Measurements from ENCODE around the gene SNRNP48. TPM values are rescaled to one million over a fixed set of nuclear protein-coding genes. Genes with fewer than 3 reads are reported as not detected.

Gene SNRNP48
- polyA plus RNA-seq, 1 donor from 2014 or later: 17.5 TPM

DNA sequence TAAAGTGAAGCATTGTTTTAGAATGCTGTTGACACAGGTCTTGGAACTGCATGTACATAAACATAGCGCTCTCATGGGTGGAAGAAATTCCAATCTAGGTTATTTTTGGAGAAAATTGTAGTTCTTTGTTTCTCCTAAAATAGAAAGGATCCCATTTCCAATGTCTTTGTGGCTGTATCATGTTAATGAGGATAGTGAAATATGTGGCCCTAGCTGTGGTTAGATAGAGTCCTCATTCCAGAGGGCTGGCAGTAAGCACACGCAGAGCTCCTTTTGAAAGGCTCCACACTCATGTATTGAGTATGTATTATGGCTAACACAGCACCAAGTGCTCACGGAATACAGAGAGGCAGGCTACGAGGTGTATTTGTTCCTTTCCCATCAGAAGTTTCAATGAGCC, 60.9 kb downstream of the SNRNP48 start:
- Histone ChIP-seq H3K9me3 (ENCODE audit: low read length) (no peaks in the 10 kb centered on the region), H3K4me3 (ENCODE audit: low read length) (no peak overlapping the region), H3K9me2 (ENCODE audit: insufficient read depth, low read length) (no peaks in the 10 kb centered on the region), H2AFZ (ENCODE audit: low read depth, low read length) (no peak overlapping the region), H3K27ac (ENCODE audit: low read length) (no peak overlapping the region), H4K20me1 (ENCODE audit: insufficient read depth) (no peaks in the 10 kb centered on the region), H3K9ac (ENCODE audit: low read length) (no peak overlapping the region), H3K27me3 (ENCODE audit: insufficient read depth, low read depth, low read length) (no peaks in the 10 kb centered on the region), H3K79me2 (replicated peaks; ENCODE audit: insufficient read depth, low read length) (no peaks in the 10 kb centered on the region), H3F3A (ENCODE audit: insufficient read depth, low read length, poor library complexity, severe bottlenecking) (no peaks in the 10 kb centered on the region), H3K4me2 (ENCODE audit: low read length) (no peak overlapping the region), H3K36me3 (ENCODE audit: insufficient read depth, low read length) (no peaks in the 10 kb centered on the region)
- TF ChIP-seq TAF1 (IDR thresholded peaks at IDR 0.05; ENCODE audit: low read depth) (no peak), POLR2AphosphoS5 (IDR thresholded peaks at IDR 0.05) (no peak), EP300 (conservative IDR thresholded peaks at IDR 0.05; ENCODE audit: poor library complexity, severe bottlenecking) (no peak), EZH2 (IDR thresholded peaks at IDR 0.05; ENCODE audit: borderline replicate concordance, insufficient read depth, low read length, poor library complexity, severe bottlenecking) (no peak), MXI1 (conservative IDR thresholded peaks at IDR 0.05; ENCODE audit: poor library complexity, severe bottlenecking) (no peak), RAD21 (conservative IDR thresholded peaks at IDR 0.05) (no peak), SMC3 (conservative IDR thresholded peaks at IDR 0.05; ENCODE audit: poor library complexity) (no peak)
- TF ChIP-seq, protein P1, sequence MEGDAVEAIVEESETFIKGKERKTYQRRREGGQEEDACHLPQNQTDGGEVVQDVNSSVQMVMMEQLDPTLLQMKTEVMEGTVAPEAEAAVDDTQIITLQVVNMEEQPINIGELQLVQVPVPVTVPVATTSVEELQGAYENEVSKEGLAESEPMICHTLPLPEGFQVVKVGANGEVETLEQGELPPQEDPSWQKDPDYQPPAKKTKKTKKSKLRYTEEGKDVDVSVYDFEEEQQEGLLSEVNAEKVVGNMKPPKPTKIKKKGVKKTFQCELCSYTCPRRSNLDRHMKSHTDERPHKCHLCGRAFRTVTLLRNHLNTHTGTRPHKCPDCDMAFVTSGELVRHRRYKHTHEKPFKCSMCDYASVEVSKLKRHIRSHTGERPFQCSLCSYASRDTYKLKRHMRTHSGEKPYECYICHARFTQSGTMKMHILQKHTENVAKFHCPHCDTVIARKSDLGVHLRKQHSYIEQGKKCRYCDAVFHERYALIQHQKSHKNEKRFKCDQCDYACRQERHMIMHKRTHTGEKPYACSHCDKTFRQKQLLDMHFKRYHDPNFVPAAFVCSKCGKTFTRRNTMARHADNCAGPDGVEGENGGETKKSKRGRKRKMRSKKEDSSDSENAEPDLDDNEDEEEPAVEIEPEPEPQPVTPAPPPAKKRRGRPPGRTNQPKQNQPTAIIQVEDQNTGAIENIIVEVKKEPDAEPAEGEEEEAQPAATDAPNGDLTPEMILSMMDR (IDR thresholded peaks at IDR 0.05; ENCODE audit: poor library complexity, severe bottlenecking): no peak
- TF ChIP-seq, protein P2, sequence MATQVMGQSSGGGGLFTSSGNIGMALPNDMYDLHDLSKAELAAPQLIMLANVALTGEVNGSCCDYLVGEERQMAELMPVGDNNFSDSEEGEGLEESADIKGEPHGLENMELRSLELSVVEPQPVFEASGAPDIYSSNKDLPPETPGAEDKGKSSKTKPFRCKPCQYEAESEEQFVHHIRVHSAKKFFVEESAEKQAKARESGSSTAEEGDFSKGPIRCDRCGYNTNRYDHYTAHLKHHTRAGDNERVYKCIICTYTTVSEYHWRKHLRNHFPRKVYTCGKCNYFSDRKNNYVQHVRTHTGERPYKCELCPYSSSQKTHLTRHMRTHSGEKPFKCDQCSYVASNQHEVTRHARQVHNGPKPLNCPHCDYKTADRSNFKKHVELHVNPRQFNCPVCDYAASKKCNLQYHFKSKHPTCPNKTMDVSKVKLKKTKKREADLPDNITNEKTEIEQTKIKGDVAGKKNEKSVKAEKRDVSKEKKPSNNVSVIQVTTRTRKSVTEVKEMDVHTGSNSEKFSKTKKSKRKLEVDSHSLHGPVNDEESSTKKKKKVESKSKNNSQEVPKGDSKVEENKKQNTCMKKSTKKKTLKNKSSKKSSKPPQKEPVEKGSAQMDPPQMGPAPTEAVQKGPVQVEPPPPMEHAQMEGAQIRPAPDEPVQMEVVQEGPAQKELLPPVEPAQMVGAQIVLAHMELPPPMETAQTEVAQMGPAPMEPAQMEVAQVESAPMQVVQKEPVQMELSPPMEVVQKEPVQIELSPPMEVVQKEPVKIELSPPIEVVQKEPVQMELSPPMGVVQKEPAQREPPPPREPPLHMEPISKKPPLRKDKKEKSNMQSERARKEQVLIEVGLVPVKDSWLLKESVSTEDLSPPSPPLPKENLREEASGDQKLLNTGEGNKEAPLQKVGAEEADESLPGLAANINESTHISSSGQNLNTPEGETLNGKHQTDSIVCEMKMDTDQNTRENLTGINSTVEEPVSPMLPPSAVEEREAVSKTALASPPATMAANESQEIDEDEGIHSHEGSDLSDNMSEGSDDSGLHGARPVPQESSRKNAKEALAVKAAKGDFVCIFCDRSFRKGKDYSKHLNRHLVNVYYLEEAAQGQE (IDR thresholded peaks at IDR 0.05; ENCODE audit: borderline replicate concordance): no peak

DNA sequence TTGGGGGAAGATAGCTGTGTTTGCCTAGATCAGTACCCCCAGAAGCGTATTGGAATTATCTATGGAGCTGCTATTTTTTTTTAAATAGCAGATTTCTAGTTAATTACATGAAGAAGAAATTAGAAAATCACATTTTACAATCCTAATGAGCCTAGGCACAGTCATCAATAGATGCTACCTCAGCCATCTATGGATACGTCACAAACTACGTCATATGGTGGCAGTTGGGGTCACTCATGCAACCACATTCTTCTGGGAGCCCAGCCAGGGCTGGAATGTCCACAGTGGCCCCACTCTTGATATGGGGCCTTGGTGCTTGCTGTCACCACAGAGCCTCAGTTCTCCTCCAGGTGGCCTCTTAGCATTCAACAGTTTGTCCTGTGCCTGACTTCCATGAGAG, 63.0 kb downstream of the SNRNP48 start:
- no peak overlapping the region for H3K9ac ChIP-seq (ENCODE audit: low read length)
- H3F3A ChIP-seq (ENCODE audit: insufficient read depth, low read length, poor library complexity, severe bottlenecking): no peaks in the 10 kb centered on the region
- no peaks in the 10 kb centered on the region for H3K27me3 ChIP-seq (ENCODE audit: insufficient read depth, low read depth, low read length)
- H4K20me1 ChIP-seq (ENCODE audit: insufficient read depth): no peaks in the 10 kb centered on the region
- H2AFZ ChIP-seq (ENCODE audit: low read depth, low read length): no peak overlapping the region
- H3K36me3 ChIP-seq (ENCODE audit: insufficient read depth, low read length): no peaks in the 10 kb centered on the region
- H3K79me2 ChIP-seq (replicated peaks; ENCODE audit: insufficient read depth, low read length): no peaks in the 10 kb centered on the region
- H3K4me3 ChIP-seq (ENCODE audit: low read length): no peak overlapping the region
- no peaks in the 10 kb centered on the region for H3K9me2 ChIP-seq (ENCODE audit: insufficient read depth, low read length)
- H3K4me2 ChIP-seq (ENCODE audit: low read length): no peak overlapping the region
- no peaks in the 10 kb centered on the region for H3K9me3 ChIP-seq (ENCODE audit: low read length)
- H3K27ac ChIP-seq (ENCODE audit: low read length): no peak overlapping the region
- no peak for TF ChIP-seq EP300 (conservative IDR thresholded peaks at IDR 0.05; ENCODE audit: poor library complexity, severe bottlenecking)
- TF ChIP-seq TAF1 (IDR thresholded peaks at IDR 0.05; ENCODE audit: low read depth): no peak
- TF ChIP-seq RAD21 (conservative IDR thresholded peaks at IDR 0.05): no peak
- TF ChIP-seq MXI1 (conservative IDR thresholded peaks at IDR 0.05; ENCODE audit: poor library complexity, severe bottlenecking): no peak
- TF ChIP-seq, protein P1 (IDR thresholded peaks at IDR 0.05; ENCODE audit: poor library complexity, severe bottlenecking): no peak
- no peak for TF ChIP-seq SMC3 (conservative IDR thresholded peaks at IDR 0.05; ENCODE audit: poor library complexity)
- TF ChIP-seq, protein P2 (IDR thresholded peaks at IDR 0.05; ENCODE audit: borderline replicate concordance): no peak

All from neural cell (in vitro differentiated cells).